ENCODE measurements around the gene SDK2. TPM values are rescaled to one million over a fixed set of nuclear protein-coding genes. Genes with fewer than 3 reads are reported as not detected.

The SDK2 gene
- total RNA-seq, 1 experiment from 2014 or later, result not detected

GRCh38 chr17:73369817-73370490 is 274.3 kb downstream of the SDK2 start:
- DNase-seq (ENCODE audit: low spot score), result peak; percentile 88

- no peak for DNase-seq (ENCODE audit: low spot score)
Observed at GRCh38 chr17:73369111-73369521, 275.1 kb downstream of the SDK2 start.

GRCh38 chr17:73368085-73368631 is 276.1 kb downstream of the SDK2 start:
- no peak for DNase-seq (ENCODE audit: low spot score)

GRCh38 chr17:73365906-73366623 is 278.2 kb downstream of the SDK2 start:
- DNase-seq (ENCODE audit: low spot score), result no peak

GRCh38 chr17:73365301-73365874 is 278.9 kb downstream of the SDK2 start:
- no peak for DNase-seq (ENCODE audit: low spot score)

GRCh38 chr17:73364155-73364522 is 280.1 kb downstream of the SDK2 start:
- no peak for DNase-seq (ENCODE audit: low spot score)

GRCh38 chr17:73363442-73364154 is 280.6 kb downstream of the SDK2 start:
- no peak for DNase-seq (ENCODE audit: low spot score)

GRCh38 chr17:73362697-73363096 is 281.5 kb downstream of the SDK2 start:
- no peak for DNase-seq (ENCODE audit: low spot score)

- no peak for DNase-seq (ENCODE audit: low spot score)
Observed at GRCh38 chr17:73360961-73361761, 283.1 kb downstream of the SDK2 start.

GRCh38 chr17:73359987-73360410 is 284.2 kb downstream of the SDK2 start:
- peak; percentile 81 for DNase-seq (ENCODE audit: low spot score)

- no peak for DNase-seq (ENCODE audit: low spot score)
Observed at GRCh38 chr17:73359352-73359751, 284.9 kb downstream of the SDK2 start.

- DNase-seq (ENCODE audit: low spot score), result no peak
Observed at GRCh38 chr17:73358668-73359067, 285.6 kb downstream of the SDK2 start.

- no peak for DNase-seq (ENCODE audit: low spot score)
Observed at GRCh38 chr17:73357981-73358380, 286.3 kb downstream of the SDK2 start.

- DNase-seq (ENCODE audit: low spot score), result no peak
Observed at GRCh38 chr17:73357318-73357717, 286.9 kb downstream of the SDK2 start.

GRCh38 chr17:73356561-73357170 is 287.6 kb downstream of the SDK2 start:
- no peak for DNase-seq (ENCODE audit: low spot score)

GRCh38 chr17:73354423-73355284 is 289.6 kb downstream of the SDK2 start:
- no peak for DNase-seq (ENCODE audit: low spot score)

GRCh38 chr17:73352261-73352660 is 292.0 kb downstream of the SDK2 start:
- no peak for DNase-seq (ENCODE audit: low spot score)

GRCh38 chr17:73351764-73352163 is 292.5 kb downstream of the SDK2 start:
- no peak for DNase-seq (ENCODE audit: low spot score)

- DNase-seq (ENCODE audit: low spot score), result no peak
Observed at GRCh38 chr17:73350864-73351263, 293.4 kb downstream of the SDK2 start.

- DNase-seq (ENCODE audit: low spot score), result no peak
Observed at GRCh38 chr17:73349647-73350046, 294.6 kb downstream of the SDK2 start.
